Neuron (in vitro differentiated cells): ENCODE data around the gene GDF9.

Experiments
- H2AFZ ChIP-seq: one replicate; pipeline ENCODE4 v1.6.1; 2013; ENCODE audit warnings: low read depth, mild to moderate bottlenecking, inconsistent platforms, low read length, moderate library complexity
- H3K27me3 ChIP-seq: one replicate; pipeline ENCODE4 v1.6.1; 2013; ENCODE audit warnings: low read length; ENCODE audit not compliant: insufficient read depth
- H3K36me3 ChIP-seq: one replicate; pipeline ENCODE4 v1.6.1; 2013; ENCODE audit warnings: low read length; ENCODE audit not compliant: insufficient read depth
- H3K4me1 ChIP-seq: one replicate; pipeline ENCODE4 v1.6.1; 2013; ENCODE audit warnings: low read length; ENCODE audit not compliant: insufficient read depth
- H3K4me3 ChIP-seq: 2 replicates; pipeline ENCODE4 v1.5.1; 2013; ENCODE audit warnings: mild to moderate bottlenecking, low read length, moderate library complexity
- H3K9me3 ChIP-seq: one replicate; pipeline ENCODE4 v1.6.1; 2013; ENCODE audit warnings: low read length

Gene GDF9

GRCh38 chr5:132886064-132886823, 20.0 kb upstream of the GDF9 start:
- H3K36me3 ChIP-seq = peaks cover 73% of the 10 kb centered on the region
- no peak overlapping the region for H2AFZ ChIP-seq
- no peaks in the 10 kb centered on the region for H3K27me3 ChIP-seq
- H3K9me3 ChIP-seq = no peaks in the 10 kb centered on the region
- H3K4me1 ChIP-seq = no peaks in the 10 kb centered on the region
- H3K4me3 ChIP-seq = no peak overlapping the region

- Histone ChIP-seq H2AFZ (no peak overlapping the region), H3K9me3 (no peaks in the 10 kb centered on the region), H3K36me3 (peaks cover 77% of the 10 kb centered on the region), H3K4me1 (no peaks in the 10 kb centered on the region), H3K4me3 (no peak overlapping the region), H3K27me3 (no peaks in the 10 kb centered on the region)
These were observed 18.3 kb upstream of the GDF9 start for GRCh38 chr5:132884548-132884947.

GRCh38 chr5:132883261-132883834, 17.1 kb upstream of the GDF9 start:
- H3K9me3 ChIP-seq = no peaks in the 10 kb centered on the region
- H3K4me3 ChIP-seq = no peak overlapping the region
- H3K4me1 ChIP-seq = no peaks in the 10 kb centered on the region
- H3K36me3 ChIP-seq = peaks cover 76% of the 10 kb centered on the region
- H3K27me3 ChIP-seq = no peaks in the 10 kb centered on the region
- no peak overlapping the region for H2AFZ ChIP-seq

- peaks cover 5% of the 10 kb centered on the region for H3K4me1 ChIP-seq
- no peak overlapping the region for H3K4me3 ChIP-seq
- no peak overlapping the region for H2AFZ ChIP-seq
- H3K9me3 ChIP-seq = no peaks in the 10 kb centered on the region
- H3K36me3 ChIP-seq = peaks cover 52% of the 10 kb centered on the region
- no peaks in the 10 kb centered on the region for H3K27me3 ChIP-seq
These were observed 11.7 kb upstream of the GDF9 start for GRCh38 chr5:132877938-132878337.

- no peak overlapping the region for H3K4me3 ChIP-seq
- no peak overlapping the region for H2AFZ ChIP-seq
- no peaks in the 10 kb centered on the region for H3K27me3 ChIP-seq
- H3K36me3 ChIP-seq = peaks cover 49% of the 10 kb centered on the region
- H3K9me3 ChIP-seq = no peaks in the 10 kb centered on the region
- peaks cover 5% of the 10 kb centered on the region for H3K4me1 ChIP-seq
These were observed 11.2 kb upstream of the GDF9 start for GRCh38 chr5:132877466-132877865.

- Histone ChIP-seq H3K27me3 (no peaks in the 10 kb centered on the region), H3K4me3 (no peak overlapping the region), H3K9me3 (no peaks in the 10 kb centered on the region), H3K36me3 (peaks cover 41% of the 10 kb centered on the region), H2AFZ (no peak overlapping the region), H3K4me1 (peaks cover 5% of the 10 kb centered on the region)
These were observed 9.9 kb upstream of the GDF9 start for GRCh38 chr5:132876020-132876759.

GRCh38 chr5:132873930-132874271, 7.6 kb upstream of the GDF9 start:
- H3K4me3 ChIP-seq = no peak overlapping the region
- no peaks in the 10 kb centered on the region for H3K9me3 ChIP-seq
- H3K4me1 ChIP-seq = peaks cover 5% of the 10 kb centered on the region
- H3K27me3 ChIP-seq = no peaks in the 10 kb centered on the region
- peaks cover 27% of the 10 kb centered on the region for H3K36me3 ChIP-seq
- H2AFZ ChIP-seq = no peak overlapping the region

- Histone ChIP-seq H3K27me3 (no peaks in the 10 kb centered on the region), H3K36me3 (peaks cover 27% of the 10 kb centered on the region), H2AFZ (no peak within 1 kb of the TSS), H3K9me3 (no peaks in the 10 kb centered on the region), H3K4me1 (peaks cover 5% of the 10 kb centered on the region), H3K4me3 (no peak within 1 kb of the TSS)
These were observed 7.1 kb upstream of the GDF9 start, which contains the start of gene LEAP2 for GRCh38 chr5:132873119-132873929. LEAP2 (plus strand) TSS chr5:132873668; CDS start chr5:132873695, 27 bp downstream.

GRCh38 chr5:132872788-132873118, 6.5 kb upstream of the GDF9 start:
- Histone ChIP-seq H3K9me3 (no peaks in the 10 kb centered on the region), H3K36me3 (peaks cover 27% of the 10 kb centered on the region), H3K27me3 (no peaks in the 10 kb centered on the region), H3K4me3 (no peak overlapping the region), H3K4me1 (peaks cover 5% of the 10 kb centered on the region), H2AFZ (no peak overlapping the region)

- H2AFZ ChIP-seq = no peak overlapping the region
- H3K4me3 ChIP-seq = no peak overlapping the region
- peaks cover 13% of the 10 kb centered on the region for H3K4me1 ChIP-seq
- peaks cover 31% of the 10 kb centered on the region for H3K36me3 ChIP-seq
- H3K27me3 ChIP-seq = no peaks in the 10 kb centered on the region
- H3K9me3 ChIP-seq = no peaks in the 10 kb centered on the region
These were observed 5.4 kb upstream of the GDF9 start for GRCh38 chr5:132871459-132872284.

GRCh38 chr5:132870801-132871200, 4.5 kb upstream of the GDF9 start:
- no peak overlapping the region for H2AFZ ChIP-seq
- no peaks in the 10 kb centered on the region for H3K27me3 ChIP-seq
- peaks cover 31% of the 10 kb centered on the region for H3K36me3 ChIP-seq
- H3K4me3 ChIP-seq = no peak overlapping the region
- H3K9me3 ChIP-seq = no peaks in the 10 kb centered on the region
- peaks cover 13% of the 10 kb centered on the region for H3K4me1 ChIP-seq

- H3K4me3 ChIP-seq = no peak overlapping the region
- H3K4me1 ChIP-seq = peaks cover 13% of the 10 kb centered on the region
- H3K36me3 ChIP-seq = peaks cover 24% of the 10 kb centered on the region
- H3K27me3 ChIP-seq = no peaks in the 10 kb centered on the region
- no peaks in the 10 kb centered on the region for H3K9me3 ChIP-seq
- H2AFZ ChIP-seq = no peak overlapping the region
These were observed 2.5 kb upstream of the GDF9 start for GRCh38 chr5:132868754-132869153.
